GM21515 (cell line): ENCODE measurements around the gene SLC44A2.

Experiments
- ATAC-seq: cut with Tn5 transposase; IDR thresholded peaks from one replicate; pipeline ENCODE4 v1.9.1; 2021; ENCODE audit not compliant: unreplicated experiment

Gene SLC44A2

GRCh38 chr19:10680545-10681135 is 55.3 kb downstream of the SLC44A2 start:
- ATAC-seq, result no peak

DNA sequence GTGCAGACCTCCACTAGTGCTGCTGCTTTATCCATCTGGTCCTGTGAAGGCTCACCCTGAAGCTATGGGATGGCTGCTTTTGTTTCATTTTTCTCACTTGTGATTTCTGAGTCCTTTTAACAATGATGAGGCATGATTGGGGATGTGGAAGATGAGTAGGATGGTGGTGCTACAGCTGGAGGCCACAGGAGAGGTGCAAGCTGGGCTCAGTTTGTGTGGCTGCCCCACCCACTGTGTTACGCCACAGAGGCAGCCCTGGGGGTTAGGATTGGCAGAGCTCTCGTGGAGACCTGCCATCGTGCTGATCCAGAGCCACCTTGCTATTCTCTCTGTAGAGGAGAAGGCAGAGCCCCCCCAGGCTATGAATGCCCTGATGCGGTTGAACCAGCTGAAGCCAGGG is 56.3 kb downstream of the SLC44A2 start:
- ATAC-seq, result no peak

- no peak for ATAC-seq
Observed at GRCh38 chr19:10682397-10683063, 57.2 kb downstream of the SLC44A2 start.

GRCh38 chr19:10683064-10683426 is 57.7 kb downstream of the SLC44A2 start:
- no peak for ATAC-seq

GRCh38 chr19:10683582-10683981 is 58.2 kb downstream of the SLC44A2 start:
- no peak for ATAC-seq

DNA sequence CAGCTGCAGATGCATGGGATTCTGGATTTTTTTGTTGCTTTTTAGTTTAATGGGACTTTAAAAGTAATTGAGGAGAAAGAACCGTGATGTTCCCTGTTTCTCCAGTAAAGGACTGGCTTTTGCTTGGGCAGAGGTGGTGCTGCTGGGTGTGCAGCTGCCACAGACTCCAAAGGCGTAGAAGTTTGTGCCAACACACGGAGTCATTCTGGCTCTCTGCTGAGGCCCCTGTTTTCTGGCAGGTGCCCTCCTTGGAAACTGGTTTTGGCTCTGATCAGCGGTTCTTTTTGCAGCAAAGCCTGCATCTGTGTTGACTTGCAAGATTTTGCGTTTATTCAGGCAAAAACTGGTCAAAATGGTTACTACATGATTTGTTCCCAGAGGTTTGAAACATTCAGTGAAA is 59.9 kb downstream of the SLC44A2 start:
- ATAC-seq, result no peak

DNA sequence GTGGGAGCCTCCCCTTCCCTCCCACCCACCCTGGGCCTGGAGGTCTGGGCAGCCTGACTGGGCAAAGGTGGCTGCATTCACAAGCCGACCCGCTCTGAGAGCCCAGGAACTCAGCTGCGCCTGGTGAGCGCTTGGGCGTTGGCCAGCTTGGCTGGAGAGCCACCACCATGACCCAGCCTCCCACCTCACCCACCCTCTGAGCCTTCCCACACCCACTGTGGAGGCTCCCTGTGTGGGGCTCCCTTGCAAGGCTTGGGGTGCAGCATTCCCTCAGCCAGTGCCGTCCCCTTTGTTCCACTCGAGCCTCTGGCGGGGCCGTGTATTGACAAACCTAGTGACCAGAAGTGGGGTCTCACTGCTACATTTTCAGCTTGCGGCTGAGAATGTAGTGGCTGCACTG is 60.8 kb downstream of the SLC44A2 start:
- no peak for ATAC-seq

- ATAC-seq, result no peak
Observed at GRCh38 chr19:10686661-10687517, 61.5 kb downstream of the SLC44A2 start.

- no peak for ATAC-seq
Observed at GRCh38 chr19:10687518-10688288, 62.4 kb downstream of the SLC44A2 start.

- no peak for ATAC-seq
Observed at GRCh38 chr19:10688545-10689280, 63.4 kb downstream of the SLC44A2 start.

GRCh38 chr19:10690341-10690781 is 65.0 kb downstream of the SLC44A2 start:
- no peak for ATAC-seq

- ATAC-seq, result no peak
Observed at GRCh38 chr19:10691178-10691881, 66.0 kb downstream of the SLC44A2 start.

DNA sequence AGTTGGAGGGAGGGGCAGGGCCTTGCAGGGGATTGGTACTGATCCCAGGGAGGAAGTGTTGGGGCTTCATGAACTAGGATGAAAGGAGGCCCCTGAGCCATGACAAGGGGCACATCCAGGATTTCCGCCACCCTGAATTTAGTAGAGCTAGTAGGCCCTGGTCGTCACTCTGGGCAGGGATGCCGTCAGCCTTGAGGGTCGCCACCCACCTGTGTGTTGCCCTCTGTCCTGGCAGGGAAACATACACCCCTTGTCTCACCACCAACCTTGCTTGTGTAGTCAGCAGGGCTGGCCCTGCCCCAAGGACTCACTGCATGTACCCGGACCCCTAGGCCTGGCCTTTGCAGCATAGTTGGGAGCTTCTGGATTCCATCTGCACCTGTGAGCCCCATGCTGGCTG is 66.5 kb downstream of the SLC44A2 start:
- no peak for ATAC-seq

- no peak for ATAC-seq
Observed at GRCh38 chr19:10692673-10693264, 67.4 kb downstream of the SLC44A2 start.
